PC-3 (cell line): ENCODE measurements around the gene SUV39H1. TPM values are rescaled to one million over a fixed set of nuclear protein-coding genes. Genes with fewer than 3 reads are reported as not detected.

ENCODE experiments used
- ATAC-seq: fragments of 200-7000 bp; cut with Tn5 transposase; 2 replicates; pipeline ENCODE4 v1.9.1; 2020; ENCODE audit warnings: mild to moderate bottlenecking, moderate library complexity
- BruUV-seq: library from RNA; stranded (reverse); fragments of 400-500 nt; replicated peaks from 2 replicates; lab custom pipeline; 2021; lab: Mats Ljungman, UMichigan
- CTCF ChIA-PET: fragments of 300-600 bp; sonication (Branson Sonifier 250); formaldehyde crosslinking; loops from one replicate; lab custom pipeline; 2022; ENCODE audit warnings: antibody characterized with exemption; lab: Charles Lee
- POLR2A ChIA-PET: fragments of 300-600 bp; sonication (Branson Sonifier 250); formaldehyde crosslinking; loops from one replicate; lab custom pipeline; 2022; ENCODE audit warnings: antibody characterized with exemption; ENCODE audit not compliant: unreplicated experiment; lab: Charles Lee
- DNase-seq: peaks from one replicate; pipeline ENCODE4 v3.0.0-alpha.2; 2015
- H2AFZ ChIP-seq: fragments of 300-600 bp; sonication (generic); 2 replicates; pipeline ENCODE4 v1.6.0; 2016; ENCODE audit warnings: antibody characterized with exemption, low read length
- H3F3A ChIP-seq: fragments of 300-600 bp; sonication (generic); one replicate; pipeline ENCODE4 v1.6.0; 2017; ENCODE audit warnings: antibody characterized with exemption, low read length, control low read depth, mild to moderate bottlenecking; ENCODE audit not compliant: unreplicated experiment
- H3K27ac ChIP-seq: fragments of 300-600 bp; sonication (generic); 2 replicates; pipeline ENCODE4 v1.5.1; 2016; ENCODE audit warnings: mild to moderate bottlenecking, low read length
- H3K27me3 ChIP-seq: fragments of 300-600 bp; sonication (generic); 2 replicates; pipeline ENCODE4 v1.6.1; 2016; ENCODE audit warnings: low read length, mixed read lengths
- H3K36me3 ChIP-seq: fragments of 300-600 bp; sonication (generic); 2 replicates; pipeline ENCODE4 v1.6.1; 2016; ENCODE audit warnings: low read depth, mixed run types, low read length, mixed read lengths
- H3K4me1 ChIP-seq: fragments of 300-600 bp; sonication (generic); 2 replicates; pipeline ENCODE4 v1.5.1; 2016; ENCODE audit warnings: low read length; ENCODE audit not compliant: insufficient read depth
- H3K4me2 ChIP-seq: fragments of 300-600 bp; sonication (generic); 2 replicates; pipeline ENCODE4 v1.6.0; 2016; ENCODE audit warnings: low read length
- H3K4me3 ChIP-seq: fragments of 300-600 bp; sonication (generic); 2 replicates; pipeline ENCODE4 v1.5.1; 2016; ENCODE audit warnings: mild to moderate bottlenecking, low read length, mixed read lengths
- H3K79me2 ChIP-seq: fragments of 300-600 bp; sonication (generic); 2 replicates; pipeline ENCODE4 v1.6.1; 2017; ENCODE audit warnings: low read length, mixed read lengths
- H3K9ac ChIP-seq: fragments of 300-600 bp; sonication (generic); 2 replicates; pipeline ENCODE4 v1.6.0; 2016; ENCODE audit warnings: mild to moderate bottlenecking, low read length
- H3K9me2 ChIP-seq: fragments of 300-600 bp; sonication (generic); replicated peaks from 2 replicates; pipeline ENCODE4 v1.6.1; 2016; ENCODE audit warnings: mixed run types, low read length, mixed read lengths
- H3K9me3 ChIP-seq: fragments of 300-600 bp; sonication (generic); 2 replicates; pipeline ENCODE4 v1.6.1; 2016; ENCODE audit warnings: low read length, mixed read lengths
- H4K20me1 ChIP-seq: fragments of 300-600 bp; sonication (generic); 2 replicates; pipeline ENCODE4 v1.6.1; 2016; ENCODE audit warnings: low read length, mixed read lengths
- EZH2 ChIP-seq: fragments of 300-600 bp; sonication (generic); IDR thresholded peaks from one replicate; pipeline ENCODE4 v1.6.1; 2017; ENCODE audit warnings: antibody characterized with exemption, mild to moderate bottlenecking, low read length; ENCODE audit not compliant: unreplicated experiment
- EZH2phosphoT487 ChIP-seq: fragments of 300-600 bp; sonication (generic); IDR thresholded peaks from 2 replicates; pipeline ENCODE4 v1.6.1; 2018; ENCODE audit warnings: mild to moderate bottlenecking, antibody characterized with exemption, low read length, borderline replicate concordance
- intact Hi-C: fragments of 100-400 bp; cut with micrococcal nuclease; formaldehyde crosslinking; loops from 2 replicates; pipeline ENCODE4 v1.9.0; 2023
- total RNA-seq: library from RNA; depleted of rRNA; stranded (reverse); fragments of >200 nt; gene quantifications from 2 replicates; pipeline ENCODE4 v1.2.3, GENCODE V29; 2014
- TF ChIP-seq, protein P1 (sequence below): fragments of 300-600 bp; sonication (generic); conservative IDR thresholded peaks from 2 replicates; pipeline ENCODE4 v1.5.1; 2017; ENCODE audit warnings: antibody characterized with exemption, low read depth, mild to moderate bottlenecking, low read length

Gene SUV39H1
- total RNA-seq, 1 experiment from 2014 or later: 22.3 TPM

DNA sequence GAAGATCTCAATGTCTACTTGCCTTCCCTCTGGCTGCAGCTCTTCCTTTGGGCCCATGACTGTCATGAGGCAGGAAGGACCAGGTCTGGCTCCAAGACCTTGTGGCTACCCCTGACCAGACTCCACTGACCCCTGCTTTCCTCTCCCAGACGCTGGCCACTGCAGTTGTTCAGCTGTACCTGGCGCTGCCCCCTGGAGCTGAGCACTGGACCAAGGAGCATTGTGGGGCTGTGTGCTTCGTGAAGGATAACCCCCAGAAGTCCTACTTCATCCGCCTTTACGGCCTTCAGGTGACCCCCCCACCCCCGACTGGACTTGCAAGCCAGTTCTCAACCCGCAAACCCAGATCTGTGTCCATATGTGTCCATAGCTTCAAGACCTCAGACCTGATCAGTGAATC is 12.4 kb upstream of the SUV39H1 start:
- H3K36me3 ChIP-seq: no peaks in the 10 kb centered on the region
- no peaks in the 10 kb centered on the region for H3K9me2 ChIP-seq
- intact Hi-C loops: no loop called here
- H4K20me1 ChIP-seq: no peaks in the 10 kb centered on the region
- TF ChIP-seq EZH2: no peak
- TF ChIP-seq, protein P1, sequence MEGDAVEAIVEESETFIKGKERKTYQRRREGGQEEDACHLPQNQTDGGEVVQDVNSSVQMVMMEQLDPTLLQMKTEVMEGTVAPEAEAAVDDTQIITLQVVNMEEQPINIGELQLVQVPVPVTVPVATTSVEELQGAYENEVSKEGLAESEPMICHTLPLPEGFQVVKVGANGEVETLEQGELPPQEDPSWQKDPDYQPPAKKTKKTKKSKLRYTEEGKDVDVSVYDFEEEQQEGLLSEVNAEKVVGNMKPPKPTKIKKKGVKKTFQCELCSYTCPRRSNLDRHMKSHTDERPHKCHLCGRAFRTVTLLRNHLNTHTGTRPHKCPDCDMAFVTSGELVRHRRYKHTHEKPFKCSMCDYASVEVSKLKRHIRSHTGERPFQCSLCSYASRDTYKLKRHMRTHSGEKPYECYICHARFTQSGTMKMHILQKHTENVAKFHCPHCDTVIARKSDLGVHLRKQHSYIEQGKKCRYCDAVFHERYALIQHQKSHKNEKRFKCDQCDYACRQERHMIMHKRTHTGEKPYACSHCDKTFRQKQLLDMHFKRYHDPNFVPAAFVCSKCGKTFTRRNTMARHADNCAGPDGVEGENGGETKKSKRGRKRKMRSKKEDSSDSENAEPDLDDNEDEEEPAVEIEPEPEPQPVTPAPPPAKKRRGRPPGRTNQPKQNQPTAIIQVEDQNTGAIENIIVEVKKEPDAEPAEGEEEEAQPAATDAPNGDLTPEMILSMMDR: no peak
- TF ChIP-seq EZH2phosphoT487: no peak
- DNase-seq (no peak), ATAC-seq (no peak)
- no peaks in the 10 kb centered on the region for H3K4me1 ChIP-seq
- CTCF ChIA-PET: no interaction called here
- H2AFZ ChIP-seq: no peak overlapping the region
- no peak overlapping the region for H3K4me2 ChIP-seq
- POLR2A ChIA-PET: no interaction called here
- H3F3A ChIP-seq: no peaks in the 10 kb centered on the region
- no TSS peak for BruUV-seq
- H3K4me3 ChIP-seq: no peak overlapping the region
- no peak overlapping the region for H3K27ac ChIP-seq
- H3K9ac ChIP-seq: no peak overlapping the region
- no peaks in the 10 kb centered on the region for H3K9me3 ChIP-seq
- no peaks in the 10 kb centered on the region for H3K27me3 ChIP-seq
- no peaks in the 10 kb centered on the region for H3K79me2 ChIP-seq

DNA sequence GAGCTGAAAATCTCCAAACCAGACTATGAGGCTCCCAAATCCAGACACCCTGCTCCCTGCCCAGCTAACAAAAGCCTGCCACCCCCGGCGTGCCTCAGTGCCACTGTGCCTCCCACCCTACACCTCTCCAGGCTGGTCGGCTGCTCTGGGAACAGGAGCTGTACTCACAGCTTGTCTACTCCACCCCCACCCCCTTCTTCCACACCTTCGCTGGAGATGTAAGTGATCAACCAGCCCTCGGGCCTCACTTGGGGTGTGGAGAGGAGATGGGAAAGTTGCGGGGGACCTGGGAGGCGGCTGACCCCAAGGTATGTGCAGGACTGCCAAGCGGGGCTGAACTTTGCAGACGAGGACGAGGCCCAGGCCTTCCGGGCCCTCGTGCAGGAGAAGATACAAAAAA is 11.1 kb upstream of the SUV39H1 start:
- TF ChIP-seq, protein P1: no peak
- no peak for TF ChIP-seq EZH2
- TF ChIP-seq EZH2phosphoT487: no peak
- no peak for DNase-seq
- BruUV-seq: no TSS peak
- H3K27ac ChIP-seq: no peak overlapping the region
- no peaks in the 10 kb centered on the region for H3K36me3 ChIP-seq
- H3K27me3 ChIP-seq: no peaks in the 10 kb centered on the region
- H3K79me2 ChIP-seq: no peaks in the 10 kb centered on the region
- H3K9me3 ChIP-seq: no peaks in the 10 kb centered on the region
- CTCF ChIA-PET: no interaction called here
- H3K4me2 ChIP-seq: no peak overlapping the region
- no peak for ATAC-seq
- H3F3A ChIP-seq: no peaks in the 10 kb centered on the region
- H4K20me1 ChIP-seq: no peaks in the 10 kb centered on the region
- no peak overlapping the region for H3K9ac ChIP-seq
- H3K9me2 ChIP-seq: no peaks in the 10 kb centered on the region
- no peaks in the 10 kb centered on the region for H3K4me1 ChIP-seq
- no peak overlapping the region for H3K4me3 ChIP-seq
- POLR2A ChIA-PET: no interaction called here
- H2AFZ ChIP-seq: no peak overlapping the region
- intact Hi-C loops: no loop called here

DNA sequence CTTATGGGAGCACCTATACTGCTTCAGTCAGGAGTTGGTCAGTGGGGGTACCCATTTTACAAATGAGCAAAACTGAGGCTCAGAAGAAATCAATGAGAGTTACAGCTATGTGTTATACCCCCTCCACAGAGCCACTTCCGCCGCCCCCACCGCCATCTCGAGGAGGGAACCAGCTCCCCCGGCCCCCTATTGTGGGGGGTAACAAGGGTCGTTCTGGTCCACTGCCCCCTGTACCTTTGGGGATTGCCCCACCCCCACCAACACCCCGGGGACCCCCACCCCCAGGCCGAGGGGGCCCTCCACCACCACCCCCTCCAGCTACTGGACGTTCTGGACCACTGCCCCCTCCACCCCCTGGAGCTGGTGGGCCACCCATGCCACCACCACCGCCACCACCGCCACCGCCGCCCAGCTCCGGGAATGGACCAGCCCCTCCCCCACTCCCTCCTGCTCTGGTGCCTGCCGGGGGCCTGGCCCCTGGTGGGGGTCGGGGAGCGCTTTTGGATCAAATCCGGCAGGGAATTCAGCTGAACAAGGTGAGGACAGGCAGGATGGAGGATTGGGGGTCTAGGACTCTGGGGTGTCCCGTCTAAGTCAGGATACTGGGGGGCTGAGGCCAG is 7.9 kb upstream of the SUV39H1 start:
- DNase-seq (no peak), ATAC-seq (no peak)
- TF ChIP-seq, protein P1: no peak
- TF ChIP-seq EZH2phosphoT487: no peak
- TF ChIP-seq EZH2: no peak
- no peak overlapping the region for H3K4me2 ChIP-seq
- H3K4me1 ChIP-seq: no peaks in the 10 kb centered on the region
- H3K9me3 ChIP-seq: no peaks in the 10 kb centered on the region
- H3K9ac ChIP-seq: no peak overlapping the region
- no peaks in the 10 kb centered on the region for H3K79me2 ChIP-seq
- no peaks in the 10 kb centered on the region for H4K20me1 ChIP-seq
- H2AFZ ChIP-seq: no peak overlapping the region
- intact Hi-C loops: no loop called here
- H3F3A ChIP-seq: no peaks in the 10 kb centered on the region
- no peaks in the 10 kb centered on the region for H3K27me3 ChIP-seq
- ChIA-PET CTCF (no interaction called here), POLR2A (no interaction called here)
- no peaks in the 10 kb centered on the region for H3K9me2 ChIP-seq
- no TSS peak for BruUV-seq
- no peaks in the 10 kb centered on the region for H3K36me3 ChIP-seq
- H3K27ac ChIP-seq: no peak overlapping the region
- no peak overlapping the region for H3K4me3 ChIP-seq
